ENCODE results near the gene IMMP2L. TPM values are rescaled to one million over a fixed set of nuclear protein-coding genes. Genes with fewer than 3 reads are reported as not detected.

The IMMP2L gene
- total and polyA plus RNA-seq, 2 of the 13 experiments (the other 11 are each of a cell fraction or from before 2014, with no cell fraction given): 7.8 to 16.9 TPM

DNA sequence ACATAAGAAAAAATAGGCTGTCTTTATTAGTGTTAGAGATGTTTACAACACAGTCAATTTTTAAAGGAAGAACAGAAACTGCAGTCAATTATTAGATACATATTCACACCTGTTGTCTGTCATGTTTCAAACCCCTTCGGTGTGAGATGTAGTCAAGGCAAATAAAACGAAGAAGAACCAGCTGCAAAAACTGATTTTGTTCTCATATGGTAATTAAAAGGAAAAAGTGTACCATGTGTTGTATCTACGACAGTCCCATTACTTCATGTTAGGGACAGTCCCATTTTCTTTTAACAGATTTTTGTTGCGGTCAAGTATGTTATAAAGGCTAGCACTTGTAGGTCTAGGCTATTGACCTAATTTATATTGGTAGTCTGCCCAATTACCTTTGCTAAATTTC, 321.9 kb downstream of the IMMP2L start:
- H3K79me2 ChIP-seq (ENCODE audit: insufficient read depth, low read length): no peaks in the 10 kb centered on the region
- DNase-seq (ENCODE audit: low spot score) (no peak), ATAC-seq (no peak), FAIRE-seq (no peak)
- CTCF ChIA-PET (ENCODE audit: low intra/inter-chr PET ratio, low total read pairs): no interaction called here
- no peaks in the 10 kb centered on the region for H3K4me1 ChIP-seq (ENCODE audit: insufficient read depth, low read length)
- H3K27ac ChIP-seq (ENCODE audit: extremely low read length, insufficient read depth, low read length): no peak overlapping the region
- BruUV-seq (replicated peaks): no TSS peak
- intact Hi-C loops (cut with micrococcal nuclease; ENCODE audit: unreplicated experiment): no loop called here
- H3K4me3 ChIP-seq (replicated peaks in 1 of 3; ENCODE audit: insufficient read depth in 1 of 3, low read depth in 2 of 3, low read length in 3 of 3): no peak overlapping the region
- no peaks in the 10 kb centered on the region for H3K27me3 ChIP-seq (ENCODE audit: control insufficient read depth in 1 of 2, insufficient read depth in 2 of 2, low read length in 2 of 2)
- WGBS (ENCODE audit: low lambda C conversion rate): 88% methylated on average over 4 of the region's 4 CpGs
- H2AFZ ChIP-seq (ENCODE audit: low read length): no peak overlapping the region
- POLR2A ChIA-PET: no interaction called here
- H3K36me3 ChIP-seq (replicated peaks in 1 of 2; ENCODE audit: control insufficient read depth in 1 of 2, insufficient read depth in 2 of 2, low read length in 2 of 2): no peaks in the 10 kb centered on the region
- H3K9me3 ChIP-seq (ENCODE audit: low read length): no peaks in the 10 kb centered on the region
- H3K4me2 ChIP-seq (ENCODE audit: low read depth, low read length): no peak overlapping the region
- no peaks in the 10 kb centered on the region for H4K20me1 ChIP-seq (ENCODE audit: insufficient read depth, low read length)
- H3K9ac ChIP-seq (ENCODE audit: insufficient read depth, low read depth, low read length): no peak overlapping the region
- TF ChIP-seq ZFP82 (CRISPR knock-in tag; IDR thresholded peaks at IDR 0.05; ENCODE audit: borderline replicate concordance) (no peak), ZNF619 (CRISPR knock-in tag; IDR thresholded peaks at IDR 0.05) (no peak), IRF2 (CRISPR knock-in tag; IDR thresholded peaks at IDR 0.05) (no peak), THAP11 (CRISPR knock-in tag; IDR thresholded peaks at IDR 0.05) (no peak), MYNN (CRISPR knock-in tag; IDR thresholded peaks at IDR 0.05; ENCODE audit: low read depth) (no peak)
- TF ChIP-seq, protein P1, sequence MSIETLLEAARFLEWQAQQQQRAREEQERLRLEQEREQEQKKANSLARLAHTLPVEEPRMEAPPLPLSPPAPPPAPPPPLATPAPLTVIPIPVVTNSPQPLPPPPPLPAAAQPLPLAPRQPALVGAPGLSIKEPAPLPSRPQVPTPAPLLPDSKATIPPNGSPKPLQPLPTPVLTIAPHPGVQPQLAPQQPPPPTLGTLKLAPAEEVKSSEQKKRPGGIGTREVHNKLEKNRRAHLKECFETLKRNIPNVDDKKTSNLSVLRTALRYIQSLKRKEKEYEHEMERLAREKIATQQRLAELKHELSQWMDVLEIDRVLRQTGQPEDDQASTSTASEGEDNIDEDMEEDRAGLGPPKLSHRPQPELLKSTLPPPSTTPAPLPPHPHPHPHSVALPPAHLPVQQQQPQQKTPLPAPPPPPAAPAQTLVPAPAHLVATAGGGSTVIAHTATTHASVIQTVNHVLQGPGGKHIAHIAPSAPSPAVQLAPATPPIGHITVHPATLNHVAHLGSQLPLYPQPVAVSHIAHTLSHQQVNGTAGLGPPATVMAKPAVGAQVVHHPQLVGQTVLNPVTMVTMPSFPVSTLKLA (IDR thresholded peaks at IDR 0.05): no peak
- in situ Hi-C loops (cut with HindIII; ENCODE audit: extremely low pct_ligation_motif_present, low pct_unique_long_range_greater_than_20kb): no loop called here

DNA sequence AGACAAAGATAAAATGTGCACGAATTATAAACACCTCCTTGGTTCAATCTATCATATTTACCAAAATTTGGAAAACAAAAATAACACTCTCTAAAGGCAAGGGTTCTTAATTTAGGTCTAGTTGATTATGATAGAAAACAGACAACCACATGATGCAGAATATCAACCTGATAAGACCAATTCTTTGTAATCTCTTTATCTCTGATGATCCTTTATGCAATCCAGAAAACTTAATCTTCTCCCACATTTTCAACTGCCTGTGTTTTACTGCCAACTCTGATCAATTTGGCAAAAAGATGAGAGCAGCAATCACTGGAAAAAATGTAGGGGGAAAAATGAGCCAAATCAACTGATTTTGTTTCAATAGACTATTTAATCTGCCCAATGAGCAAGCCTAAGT, 322.9 kb downstream of the IMMP2L start:
- Histone ChIP-seq H3K4me2 (ENCODE audit: low read depth, low read length) (no peak overlapping the region), H3K4me3 (replicated peaks in 1 of 3; ENCODE audit: insufficient read depth in 1 of 3, low read depth in 2 of 3, low read length in 3 of 3) (no peak overlapping the region), H3K27me3 (ENCODE audit: control insufficient read depth in 1 of 2, insufficient read depth in 2 of 2, low read length in 2 of 2) (no peaks in the 10 kb centered on the region), H2AFZ (ENCODE audit: low read length) (no peak overlapping the region), H3K79me2 (ENCODE audit: insufficient read depth, low read length) (no peaks in the 10 kb centered on the region), H4K20me1 (ENCODE audit: insufficient read depth, low read length) (no peaks in the 10 kb centered on the region), H3K9me3 (ENCODE audit: low read length) (no peaks in the 10 kb centered on the region), H3K9ac (ENCODE audit: insufficient read depth, low read depth, low read length) (no peak overlapping the region), H3K27ac (ENCODE audit: extremely low read length, insufficient read depth, low read length) (no peak overlapping the region), H3K36me3 (replicated peaks in 1 of 2; ENCODE audit: control insufficient read depth in 1 of 2, insufficient read depth in 2 of 2, low read length in 2 of 2) (no peaks in the 10 kb centered on the region), H3K4me1 (ENCODE audit: insufficient read depth, low read length) (no peaks in the 10 kb centered on the region)
- CTCF ChIA-PET (ENCODE audit: low intra/inter-chr PET ratio, low total read pairs): no interaction called here
- FAIRE-seq (no peak), DNase-seq (ENCODE audit: low spot score) (no peak), ATAC-seq (no peak)
- in situ Hi-C loops (cut with HindIII; ENCODE audit: extremely low pct_ligation_motif_present, low pct_unique_long_range_greater_than_20kb): no loop called here
- no TSS peak for BruUV-seq (replicated peaks)
- intact Hi-C loops (cut with micrococcal nuclease; ENCODE audit: unreplicated experiment): no loop called here
- WGBS (ENCODE audit: low lambda C conversion rate): 28% methylated on average over 1 of the region's 1 CpG
- POLR2A ChIA-PET: no interaction called here
- TF ChIP-seq HNF4G (IDR thresholded peaks at IDR 0.05; ENCODE audit: borderline replicate concordance, low read depth, low read length) (no peak), HNF4G (CRISPR knock-in tag; IDR thresholded peaks at IDR 0.05; ENCODE audit: borderline replicate concordance, low read depth) (no peak), TAF15 (IDR thresholded peaks at IDR 0.05; ENCODE audit: low read depth, low read length, poor library complexity, severe bottlenecking) (no peak), ZBTB7B (CRISPR knock-in tag; IDR thresholded peaks at IDR 0.05) (no peak), HOXA3 (CRISPR knock-in tag; IDR thresholded peaks at IDR 0.05) (no peak), ZNF136 (CRISPR knock-in tag; IDR thresholded peaks at IDR 0.05; ENCODE audit: low read depth) (no peak), ZEB1 (IDR thresholded peaks at IDR 0.05; ENCODE audit: insufficient replicate concordance, low read depth) (no peak), SSRP1 (CRISPR knock-in tag; IDR thresholded peaks at IDR 0.05) (no peak), SIX1 (CRISPR knock-in tag; IDR thresholded peaks at IDR 0.05; ENCODE audit: borderline replicate concordance) (no peak), TMF1 (CRISPR knock-in tag; IDR thresholded peaks at IDR 0.05; ENCODE audit: low read depth) (no peak), PRPF4 (IDR thresholded peaks at IDR 0.05; ENCODE audit: low read depth, low read length, poor library complexity, severe bottlenecking) (no peak)
- TF ChIP-seq, protein P2, sequence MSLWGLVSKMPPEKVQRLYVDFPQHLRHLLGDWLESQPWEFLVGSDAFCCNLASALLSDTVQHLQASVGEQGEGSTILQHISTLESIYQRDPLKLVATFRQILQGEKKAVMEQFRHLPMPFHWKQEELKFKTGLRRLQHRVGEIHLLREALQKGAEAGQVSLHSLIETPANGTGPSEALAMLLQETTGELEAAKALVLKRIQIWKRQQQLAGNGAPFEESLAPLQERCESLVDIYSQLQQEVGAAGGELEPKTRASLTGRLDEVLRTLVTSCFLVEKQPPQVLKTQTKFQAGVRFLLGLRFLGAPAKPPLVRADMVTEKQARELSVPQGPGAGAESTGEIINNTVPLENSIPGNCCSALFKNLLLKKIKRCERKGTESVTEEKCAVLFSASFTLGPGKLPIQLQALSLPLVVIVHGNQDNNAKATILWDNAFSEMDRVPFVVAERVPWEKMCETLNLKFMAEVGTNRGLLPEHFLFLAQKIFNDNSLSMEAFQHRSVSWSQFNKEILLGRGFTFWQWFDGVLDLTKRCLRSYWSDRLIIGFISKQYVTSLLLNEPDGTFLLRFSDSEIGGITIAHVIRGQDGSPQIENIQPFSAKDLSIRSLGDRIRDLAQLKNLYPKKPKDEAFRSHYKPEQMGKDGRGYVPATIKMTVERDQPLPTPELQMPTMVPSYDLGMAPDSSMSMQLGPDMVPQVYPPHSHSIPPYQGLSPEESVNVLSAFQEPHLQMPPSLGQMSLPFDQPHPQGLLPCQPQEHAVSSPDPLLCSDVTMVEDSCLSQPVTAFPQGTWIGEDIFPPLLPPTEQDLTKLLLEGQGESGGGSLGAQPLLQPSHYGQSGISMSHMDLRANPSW (CRISPR knock-in tag; IDR thresholded peaks at IDR 0.05; ENCODE audit: borderline replicate concordance): no peak

All from HepG2 (cell line).